Heart left ventricle (tissue), 13 donors: ENCODE results near the gene FNBP1.

Experiments
- POLR2A ChIP-seq, 2 donors: fragments of 450-650 bp; IDR thresholded peaks; one replicate each; pipeline ENCODE4 v1.6.1; 2017; ENCODE audit warnings: antibody characterized with exemption in 2 of 2, mild to moderate bottlenecking in 2 of 2, moderate library complexity in 2 of 2
- TF ChIP-seq, protein P1 (sequence below), 12 donors: fragments of 200-600 bp; sonication (generic) in 4 of 12; IDR thresholded peaks; one replicate each; pipeline versions ENCODE4 v1.5.0 to v1.8.0; 2018 to 2022; ENCODE audit warnings: antibody characterized with exemption in 12 of 12, mild to moderate bottlenecking in 5 of 12
- donor health status: ischemic (EF 13 %, LVEDD 7.1; RV severe dilation, severe dysfunction).
- donor health status: DM: no; HTN: yes; CAD: no.
- donor health status: DM: no; HTN: no; CAD: no.
- donor health status: ischemic (EF 25% LVEDD 6.9; RV normal size, moderate dysfunction).
- donor health status: ischemic (EF 25% LVEDD 5.7; RV mildly dilated, moderate dysfunction).
- donor health status: ischemic (EF 35%, LVEDD 5.7; RV mildly dilated, moderate dysfunction).
- donor health status: nonischemic (EF 11% LVEDD 7.7; RV severe dilation, severe dysfunction).
- donor health status: DM: yes; HTN: yes; CAD: no.
- donor health status: PGD.
- donor health status: ischemic (EF 29% LVEDD 5.4; RV normal size, mild dysfunction).
- donor health status: nonischemic (EF 23%, LVEDD 6.1; RV moderate dilation, normal function).

DNA sequence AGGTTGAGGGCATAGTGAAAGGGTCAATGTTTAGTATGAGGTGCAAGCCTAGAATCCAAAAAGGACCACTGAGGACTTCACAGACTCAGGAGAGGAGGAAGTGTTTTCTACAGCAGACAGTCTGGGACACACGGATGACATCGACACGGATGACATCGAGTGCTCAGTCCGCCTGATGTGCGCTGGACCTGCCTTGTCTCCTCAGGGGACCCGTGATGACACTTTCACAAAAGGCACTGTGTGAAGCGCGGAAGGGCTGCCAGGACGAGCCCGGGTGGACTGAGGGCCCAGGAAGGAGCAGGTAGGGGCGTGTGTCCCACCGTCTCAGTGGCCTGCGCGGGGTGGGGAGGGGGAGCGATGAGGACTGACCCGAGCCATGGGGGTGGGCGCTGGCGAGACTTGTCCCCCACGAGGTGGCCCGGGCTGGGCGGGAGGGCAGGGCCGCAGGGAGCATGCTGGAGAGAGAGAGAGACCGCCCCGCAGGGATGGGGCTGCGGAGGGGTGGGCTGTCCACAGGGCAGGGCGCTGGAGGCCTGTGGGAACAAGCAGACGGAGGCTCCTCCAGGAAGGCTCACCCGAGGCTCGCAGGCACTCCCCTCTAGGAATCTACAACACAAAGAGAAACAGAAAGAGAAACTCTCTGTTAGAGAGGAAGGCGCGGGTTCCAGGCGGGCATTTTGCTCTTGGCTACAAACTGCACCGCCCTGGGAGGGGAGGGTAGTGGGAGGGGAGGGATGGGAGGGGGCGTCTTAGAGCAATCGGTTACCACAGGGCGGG, 152.9 kb downstream of the FNBP1 start:
- no peak for TF ChIP-seq POLR2A (IDR thresholded peaks at IDR 0.05)
- TF ChIP-seq, protein P1, sequence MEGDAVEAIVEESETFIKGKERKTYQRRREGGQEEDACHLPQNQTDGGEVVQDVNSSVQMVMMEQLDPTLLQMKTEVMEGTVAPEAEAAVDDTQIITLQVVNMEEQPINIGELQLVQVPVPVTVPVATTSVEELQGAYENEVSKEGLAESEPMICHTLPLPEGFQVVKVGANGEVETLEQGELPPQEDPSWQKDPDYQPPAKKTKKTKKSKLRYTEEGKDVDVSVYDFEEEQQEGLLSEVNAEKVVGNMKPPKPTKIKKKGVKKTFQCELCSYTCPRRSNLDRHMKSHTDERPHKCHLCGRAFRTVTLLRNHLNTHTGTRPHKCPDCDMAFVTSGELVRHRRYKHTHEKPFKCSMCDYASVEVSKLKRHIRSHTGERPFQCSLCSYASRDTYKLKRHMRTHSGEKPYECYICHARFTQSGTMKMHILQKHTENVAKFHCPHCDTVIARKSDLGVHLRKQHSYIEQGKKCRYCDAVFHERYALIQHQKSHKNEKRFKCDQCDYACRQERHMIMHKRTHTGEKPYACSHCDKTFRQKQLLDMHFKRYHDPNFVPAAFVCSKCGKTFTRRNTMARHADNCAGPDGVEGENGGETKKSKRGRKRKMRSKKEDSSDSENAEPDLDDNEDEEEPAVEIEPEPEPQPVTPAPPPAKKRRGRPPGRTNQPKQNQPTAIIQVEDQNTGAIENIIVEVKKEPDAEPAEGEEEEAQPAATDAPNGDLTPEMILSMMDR (IDR thresholded peaks at IDR 0.05) = no peak
